Pancreas (tissue), 10 donors: Measurements from ENCODE around the gene GALNT9. TPM values are rescaled to one million over a fixed set of nuclear protein-coding genes. Genes with fewer than 3 reads are reported as not detected.

ENCODE experiments used
- ATAC-seq, 4 donors: fragments of 200-7000 bp; cut with Tn5 transposase; one replicate each; pipeline versions ENCODE4 v1.8.0 to v1.9.1; 2020; ENCODE audit warnings: mild to moderate bottlenecking in 4 of 4, moderate library complexity in 4 of 4
- DNase-seq, 6 donors: peaks; one replicate each; pipeline ENCODE4 v3.0.0-alpha.2; 2020
- FAIRE-seq: peaks from 2 replicates; lab custom pipeline; 2012; peaks lifted over from hg19 to GRCh38; lab: Jason Lieb, UNC
- H3K27ac ChIP-seq, 4 donors: fragments of 200-600 bp; sonication (generic); 1 replicate in 3 of 4; 2 replicates in 1 of 4; pipeline versions ENCODE4 v1.5.0 to v1.8.0; 2020
- H3K27me3 ChIP-seq, 4 donors: fragments of 200-600 bp; one replicate each; pipeline ENCODE4 v1.8.0; 2021
- H3K36me3 ChIP-seq, 3 donors: fragments of 200-600 bp; sonication (generic) in 1 of 3; one replicate each; pipeline versions ENCODE4 v1.5.0 to v1.8.0; 2020 to 2021
- H3K4me1 ChIP-seq, 3 donors: fragments of 200-600 bp; one replicate each; pipeline ENCODE4 v1.8.0; 2021
- H3K4me3 ChIP-seq, 4 donors: fragments of 200-600 bp; sonication (generic) in 2 of 4; one replicate each; pipeline versions ENCODE4 v1.5.0 to v1.8.0; 2020 to 2021
- H3K9me3 ChIP-seq, 4 donors: fragments of 200-600 bp; one replicate each; pipeline ENCODE4 v1.8.0; 2021
- WGBS, 2 donors: extraction: QIAGEN DNeasy Blood & Tissue Kit; methylation state at CpG; one replicate each; pipeline ENCODE4 v1.1.7; 2013; 5-methylcytosine and 5-hydroxymethylcytosine counted together
- intact Hi-C, 3 donors: fragments of 100-400 bp; cut with DNase I; formaldehyde crosslinking; loops; one replicate each; pipeline versions ENCODE4 v1.11.1 to v1.14.2; 2022
- polyA plus RNA-seq, 2 donors: library from polyadenylated mRNA; stranded (reverse); fragments of 200-250 nt; gene quantifications; one replicate each; pipeline ENCODE4 v1.2.3, GENCODE V29; 2013
- total RNA-seq, 6 donors: library from RNA; stranded (reverse); fragmentation: NEBNext Ultra II Directional in 4 of 6; extraction: Animal tissue kit (Norgen Biotek cat#: 25700) in 4 of 6; gene quantifications; one replicate each; pipeline versions ENCODE4 v1.2.1 to v1.2.4, GENCODE V29; 2021 to 2023
- TF ChIP-seq, protein P1 (sequence below), 4 donors: fragments of 200-600 bp; sonication (generic) in 3 of 4; IDR thresholded peaks; one replicate each; pipeline versions ENCODE4 v1.5.0 to v1.8.0; 2021; ENCODE audit warnings: antibody characterized with exemption in 4 of 4
- donor health status: healthy with polysubstance abuse.
- donor health status: DM: no; HTN: no; CAD: no; lungs with moderate emphysema.
- donor health status: DM: no; HTN: no; CAD: no.
- donor health status: control.
- donor health status: control.
- donor health status: Bipolar disorder and iron deficiency.
- donor health status: DM: yes; HTN: yes; CAD: no.
- donor health status: DM: no; HTN: no; CAD: no.
- donor health status: DM: no; HTN: no; CAD: no.
- donor health status: DM: yes; HTN: yes; CAD: no.

The GALNT9 gene
- total and polyA plus RNA-seq, 8 donors, result 0.09 to 0.46 (median 0.25) TPM; not detected in 5

DNA sequence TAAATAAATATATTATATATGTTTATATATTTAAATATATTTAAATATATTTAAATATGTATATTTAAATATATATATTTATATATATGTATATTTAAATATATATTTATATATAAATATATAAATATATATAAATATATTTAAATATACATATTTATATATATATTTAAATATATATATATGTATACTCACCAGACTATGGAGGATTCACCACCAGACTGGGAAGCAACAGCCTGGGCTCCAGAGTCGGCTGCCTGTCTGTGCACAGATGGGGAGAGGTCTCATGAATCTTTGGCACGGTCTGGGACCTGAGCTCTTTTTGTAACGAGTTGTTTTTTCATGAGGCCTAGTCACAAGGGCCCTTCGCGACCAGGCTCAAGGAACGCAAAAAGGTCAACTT is 163.8 kb downstream of the GALNT9 start:
- intact Hi-C loops, result no loop called here
- TF ChIP-seq, protein P1, sequence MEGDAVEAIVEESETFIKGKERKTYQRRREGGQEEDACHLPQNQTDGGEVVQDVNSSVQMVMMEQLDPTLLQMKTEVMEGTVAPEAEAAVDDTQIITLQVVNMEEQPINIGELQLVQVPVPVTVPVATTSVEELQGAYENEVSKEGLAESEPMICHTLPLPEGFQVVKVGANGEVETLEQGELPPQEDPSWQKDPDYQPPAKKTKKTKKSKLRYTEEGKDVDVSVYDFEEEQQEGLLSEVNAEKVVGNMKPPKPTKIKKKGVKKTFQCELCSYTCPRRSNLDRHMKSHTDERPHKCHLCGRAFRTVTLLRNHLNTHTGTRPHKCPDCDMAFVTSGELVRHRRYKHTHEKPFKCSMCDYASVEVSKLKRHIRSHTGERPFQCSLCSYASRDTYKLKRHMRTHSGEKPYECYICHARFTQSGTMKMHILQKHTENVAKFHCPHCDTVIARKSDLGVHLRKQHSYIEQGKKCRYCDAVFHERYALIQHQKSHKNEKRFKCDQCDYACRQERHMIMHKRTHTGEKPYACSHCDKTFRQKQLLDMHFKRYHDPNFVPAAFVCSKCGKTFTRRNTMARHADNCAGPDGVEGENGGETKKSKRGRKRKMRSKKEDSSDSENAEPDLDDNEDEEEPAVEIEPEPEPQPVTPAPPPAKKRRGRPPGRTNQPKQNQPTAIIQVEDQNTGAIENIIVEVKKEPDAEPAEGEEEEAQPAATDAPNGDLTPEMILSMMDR (IDR thresholded peaks at IDR 0.05), result no peak
- Histone ChIP-seq H3K4me3 (no peak overlapping the region), H3K27me3 (peaks cover 0 to 7% (median 0%) of the 10 kb centered on the region in 4 donors), H3K36me3 (no peaks in the 10 kb centered on the region), H3K9me3 (no peaks in the 10 kb centered on the region), H3K27ac (no peak overlapping the region), H3K4me1 (no peaks in the 10 kb centered on the region)
- ATAC-seq (no peak), FAIRE-seq (no peak), DNase-seq (no peak)
- WGBS, 2 donors, result 93 to 94% methylated on average over 6 of the region's 6 CpGs

DNA sequence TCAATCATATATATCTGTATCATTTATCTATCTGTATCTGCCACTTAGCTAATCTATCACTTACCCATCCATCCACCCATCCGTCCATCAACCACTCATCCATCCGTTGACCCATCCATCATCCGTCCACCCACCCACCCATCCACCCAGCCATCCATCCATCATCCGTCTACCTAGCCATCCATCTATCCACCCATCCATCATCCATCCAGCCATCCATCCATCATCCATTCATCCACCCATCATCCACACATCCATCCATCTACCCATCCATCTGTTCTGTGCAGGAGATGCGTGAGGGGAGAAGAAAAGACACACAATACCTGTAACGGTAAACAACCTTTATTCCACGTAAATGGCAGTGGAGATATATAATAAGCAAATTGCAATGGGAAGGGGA is 165.0 kb downstream of the GALNT9 start:
- Histone ChIP-seq H3K4me3 (no peak overlapping the region), H3K36me3 (no peaks in the 10 kb centered on the region), H3K4me1 (no peaks in the 10 kb centered on the region), H3K9me3 (no peaks in the 10 kb centered on the region), H3K27ac (no peak overlapping the region), H3K27me3 (peaks cover 0 to 7% (median 0%) of the 10 kb centered on the region in 4 donors)
- no peak for FAIRE-seq
- intact Hi-C loops, result no loop called here
- TF ChIP-seq, protein P1 (IDR thresholded peaks at IDR 0.05), result no peak
- ATAC-seq, result no peak
- no peak for DNase-seq
- WGBS, 2 donors, result 55 to 75% methylated on average over 7 of the region's 7 CpGs

DNA sequence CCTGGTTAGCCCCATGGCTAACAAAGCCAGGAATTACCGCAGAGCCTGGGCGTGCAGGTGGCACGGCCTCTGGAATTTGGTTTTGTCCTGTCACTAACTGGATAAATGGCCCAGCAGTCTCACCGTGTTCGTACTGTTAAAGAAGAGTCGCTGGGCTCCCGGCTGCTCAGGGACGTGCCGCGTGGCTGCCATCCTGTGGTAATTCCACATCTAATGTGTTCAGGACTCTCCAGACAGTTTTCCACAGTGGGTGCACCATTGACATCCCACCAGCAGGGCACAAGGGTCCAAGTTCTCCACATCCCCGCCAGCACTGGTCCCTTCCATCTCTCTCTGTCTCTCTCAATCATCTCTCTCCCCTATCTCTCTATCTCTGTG is 165.5 kb downstream of the GALNT9 start:
- intact Hi-C loops, result no loop called here
- Histone ChIP-seq H3K36me3 (no peaks in the 10 kb centered on the region), H3K9me3 (no peaks in the 10 kb centered on the region), H3K4me1 (no peaks in the 10 kb centered on the region), H3K27me3 (peaks cover 0 to 7% (median 0%) of the 10 kb centered on the region in 4 donors), H3K4me3 (no peak overlapping the region), H3K27ac (no peak overlapping the region)
- TF ChIP-seq, protein P1 (IDR thresholded peaks at IDR 0.05), result no peak
- no peak for FAIRE-seq
- peak in 1 of 4 donors; percentile 19 for ATAC-seq
- DNase-seq, result no peak
- 36 to 43% methylated on average over 11 of the region's 11 CpGs for WGBS, 2 donors

DNA sequence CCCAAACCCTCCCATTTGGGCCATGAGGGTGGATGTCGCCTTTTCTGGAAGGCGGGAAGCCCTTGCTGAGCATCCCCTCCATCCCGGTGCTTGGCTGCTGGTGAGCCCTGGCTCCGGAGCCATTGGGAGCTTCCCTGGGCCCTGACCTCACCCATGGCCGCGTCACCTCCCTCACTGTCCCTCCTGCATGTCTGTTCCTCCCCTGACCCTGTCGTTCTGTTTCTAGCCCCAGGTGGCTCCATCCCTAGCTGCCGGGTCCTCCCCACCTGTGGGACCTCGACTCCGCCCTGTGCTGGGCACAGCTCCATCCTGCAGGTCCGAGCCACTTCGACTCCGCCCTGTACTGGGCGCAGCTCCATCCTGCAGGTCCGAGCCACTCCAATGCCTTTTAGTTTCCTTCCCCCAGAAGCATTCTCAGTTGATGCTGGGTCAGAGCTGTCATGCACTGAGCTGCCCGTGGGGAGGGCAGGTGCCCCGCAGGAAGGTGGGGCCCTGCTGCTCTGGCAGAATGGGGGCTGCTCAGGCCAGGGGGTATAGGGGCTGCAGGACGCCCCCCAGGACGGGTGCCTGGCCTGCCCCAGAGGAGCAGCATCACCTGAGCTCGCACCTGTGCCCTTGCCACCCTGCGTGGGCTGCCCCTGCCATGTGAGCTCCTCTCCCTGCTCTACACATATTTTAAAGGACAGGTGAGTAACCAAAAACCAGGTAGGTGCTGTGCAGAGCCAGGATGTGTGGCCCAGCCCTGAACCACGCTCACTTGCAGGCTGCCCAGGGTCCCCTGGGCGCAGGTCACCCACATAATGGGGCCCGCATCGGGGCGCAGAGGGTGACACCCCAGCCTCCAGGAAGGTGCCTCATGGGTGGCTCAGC is 166.1 kb downstream of the GALNT9 start:
- ATAC-seq, result peak in 3 of 4 donors; percentile 28 to 44 (median 34)
- 43 to 50% methylated on average over 24 to 26 of the region's 26 CpGs for WGBS, 2 donors
- DNase-seq, result peak in 2 of 6 donors; percentile 17 to 64
- Histone ChIP-seq H3K36me3 (no peaks in the 10 kb centered on the region), H3K4me1 (no peaks in the 10 kb centered on the region), H3K9me3 (no peaks in the 10 kb centered on the region), H3K27me3 (peaks cover 0 to 4% (median 0%) of the 10 kb centered on the region in 4 donors), H3K27ac (peak overlapping the region in 1 of 4 donors; percentile 22), H3K4me3 (no peak overlapping the region)
- intact Hi-C loops, result no loop called here
- TF ChIP-seq, protein P1 (IDR thresholded peaks at IDR 0.05), result no peak
- no peak for FAIRE-seq
